Astrocyte (in vitro differentiated cells and primary cell): ENCODE results near the gene ASB2. TPM values are rescaled to one million over a fixed set of nuclear protein-coding genes. Genes with fewer than 3 reads are reported as not detected.

ENCODE experiments used
- DNase-seq: peaks from one replicate; pipeline ENCODE4 v3.0.0-alpha.2; 2010; ENCODE audit warnings: low read depth
- FAIRE-seq: peaks from 2 replicates; lab custom pipeline; 2011; peaks lifted over from hg19 to GRCh38; lab: Jason Lieb, UNC
- H2AFZ ChIP-seq: 2 replicates; pipeline ENCODE4 v1.6.0; 2012; ENCODE audit warnings: low read depth, low read length, inconsistent platforms
- H3K27ac ChIP-seq: 2 replicates; pipeline ENCODE4 v1.5.1; 2011; ENCODE audit warnings: low read depth, low read length, inconsistent platforms
- H3K27me3 ChIP-seq: 2 replicates; pipeline ENCODE4 v1.6.0; 2011; ENCODE audit warnings: low read length, inconsistent platforms; ENCODE audit not compliant: insufficient read depth
- H3K36me3 ChIP-seq: 2 replicates; pipeline ENCODE4 v1.5.1; 2011; ENCODE audit warnings: low read length, inconsistent platforms; ENCODE audit not compliant: insufficient read depth
- H3K4me1 ChIP-seq: 2 replicates; pipeline ENCODE4 v1.5.1; 2011; ENCODE audit warnings: low read length, inconsistent platforms; ENCODE audit not compliant: insufficient read depth
- H3K4me2 ChIP-seq: 2 replicates; pipeline ENCODE4 v1.6.0; 2012; ENCODE audit warnings: low read length, inconsistent platforms
- H3K4me3 ChIP-seq: 2 replicates; pipeline ENCODE4 v1.5.1; 2011; ENCODE audit warnings: low read depth, mild to moderate bottlenecking, low read length, inconsistent platforms; ENCODE audit not compliant: insufficient read depth
- H3K79me2 ChIP-seq: 2 replicates; pipeline ENCODE4 v1.6.0; 2012; ENCODE audit warnings: mild to moderate bottlenecking, low read length, inconsistent platforms; ENCODE audit not compliant: insufficient read depth
- H3K9ac ChIP-seq: 2 replicates; pipeline ENCODE4 v1.6.0; 2012; ENCODE audit warnings: mild to moderate bottlenecking, low read length, inconsistent platforms
- H3K9me3 ChIP-seq: 2 replicates; pipeline ENCODE4 v1.5.1; 2012; ENCODE audit warnings: low read depth, mild to moderate bottlenecking, low read length, inconsistent platforms; ENCODE audit not compliant: insufficient read depth
- H4K20me1 ChIP-seq: 2 replicates; pipeline ENCODE4 v1.6.0; 2012; ENCODE audit warnings: low read length, inconsistent platforms; ENCODE audit not compliant: insufficient read depth
- H3K27ac Mint-ChIP-seq: one replicate; pipeline ENCODE4 v1.8.0; 2021; ENCODE audit warnings: mild to moderate bottlenecking, mixed read lengths; ENCODE audit not compliant: unreplicated experiment
- H3K27me3 Mint-ChIP-seq: one replicate; pipeline ENCODE4 v1.8.0; 2021; ENCODE audit warnings: low read depth, mixed read lengths; ENCODE audit not compliant: unreplicated experiment
- H3K36me3 Mint-ChIP-seq: one replicate; pipeline ENCODE4 v1.8.0; 2021; ENCODE audit warnings: low read depth, mixed read lengths; ENCODE audit not compliant: unreplicated experiment
- H3K4me1 Mint-ChIP-seq: one replicate; pipeline ENCODE4 v1.8.0; 2021; ENCODE audit warnings: low read depth, mixed read lengths; ENCODE audit not compliant: unreplicated experiment
- H3K4me3 Mint-ChIP-seq: one replicate; pipeline ENCODE4 v1.8.0; 2021; ENCODE audit warnings: mild to moderate bottlenecking, moderate library complexity, mixed read lengths; ENCODE audit not compliant: unreplicated experiment
- H3K9me3 Mint-ChIP-seq: one replicate; pipeline ENCODE4 v1.8.0; 2021; ENCODE audit warnings: mild to moderate bottlenecking, mixed read lengths; ENCODE audit not compliant: unreplicated experiment
- CTCF ChIP-seq: IDR thresholded peaks from 2 replicates; pipeline ENCODE4 v1.5.1; 2011; ENCODE audit warnings: low read depth, mild to moderate bottlenecking, inconsistent platforms, low read length, moderate library complexity; ENCODE audit not compliant: insufficient read depth
- EZH2 ChIP-seq: IDR thresholded peaks from 2 replicates; pipeline ENCODE4 v1.6.1; 2012; ENCODE audit warnings: mild to moderate bottlenecking, low read length, inconsistent platforms; ENCODE audit not compliant: insufficient read depth
- total RNA-seq: library from RNA; stranded (reverse); gene quantifications from 2 replicates; pipeline ENCODE4 v1.2.1, GENCODE V29; 2021

Gene ASB2
- total RNA-seq, 1 donor from 2014 or later, result 0.25 TPM

GRCh38 chr14:93999573-93999972, 23.2 kb upstream of the ASB2 start:
- no peak overlapping the region for H2AFZ ChIP-seq
- no peak overlapping the region for H3K4me2 ChIP-seq
- H3K27ac ChIP-seq, result no peak overlapping the region
- peaks cover 17% of the 10 kb centered on the region for H3K27me3 ChIP-seq
- no peaks in the 10 kb centered on the region for H3K9me3 Mint-ChIP-seq
- H3K4me1 Mint-ChIP-seq, result peaks cover 9% of the 10 kb centered on the region
- no peak overlapping the region for H3K4me3 Mint-ChIP-seq
- peaks cover 2% of the 10 kb centered on the region for H3K36me3 Mint-ChIP-seq
- H3K36me3 ChIP-seq, result no peaks in the 10 kb centered on the region
- peaks cover 64% of the 10 kb centered on the region for H3K27me3 Mint-ChIP-seq
- no peak overlapping the region for H3K9ac ChIP-seq
- FAIRE-seq, result no peak
- H3K9me3 ChIP-seq, result no peaks in the 10 kb centered on the region
- TF ChIP-seq EZH2, result no peak
- no peak for TF ChIP-seq CTCF
- DNase-seq, result no peak
- H3K79me2 ChIP-seq, result no peaks in the 10 kb centered on the region
- no peak overlapping the region for H3K4me3 ChIP-seq
- H3K4me1 ChIP-seq, result peaks cover 10% of the 10 kb centered on the region
- no peaks in the 10 kb centered on the region for H4K20me1 ChIP-seq
- H3K27ac Mint-ChIP-seq, result no peak overlapping the region

GRCh38 chr14:93998871-93999403, 22.6 kb upstream of the ASB2 start:
- Histone ChIP-seq H2AFZ (no peak overlapping the region), H3K9me3 (no peaks in the 10 kb centered on the region), H3K4me1 (peaks cover 12% of the 10 kb centered on the region), H3K27ac (no peak overlapping the region), H3K4me3 (no peak overlapping the region), H3K27me3 (peaks cover 11% of the 10 kb centered on the region), H4K20me1 (no peaks in the 10 kb centered on the region), H3K79me2 (no peaks in the 10 kb centered on the region), H3K4me2 (no peak overlapping the region), H3K36me3 (no peaks in the 10 kb centered on the region), H3K9ac (no peak overlapping the region)
- peaks cover 2% of the 10 kb centered on the region for H3K36me3 Mint-ChIP-seq
- TF ChIP-seq EZH2 (no peak), CTCF (no peak)
- no peak overlapping the region for H3K4me3 Mint-ChIP-seq
- H3K27ac Mint-ChIP-seq, result no peak overlapping the region
- FAIRE-seq (no peak), DNase-seq (no peak)
- no peaks in the 10 kb centered on the region for H3K9me3 Mint-ChIP-seq
- H3K4me1 Mint-ChIP-seq, result peaks cover 9% of the 10 kb centered on the region
- H3K27me3 Mint-ChIP-seq, result peaks cover 61% of the 10 kb centered on the region
